Measurements from ENCODE around the gene PRCD.
A peak's percentile ranks its signal among the peaks of the same experiment; 100 is the strongest.

PRCD gene

GRCh38 chr17:76540381-76541300 is 797 bp downstream of the PRCD start:
- peak; percentile 87 for DNase-seq (ENCODE audit: low read depth)

DNA sequence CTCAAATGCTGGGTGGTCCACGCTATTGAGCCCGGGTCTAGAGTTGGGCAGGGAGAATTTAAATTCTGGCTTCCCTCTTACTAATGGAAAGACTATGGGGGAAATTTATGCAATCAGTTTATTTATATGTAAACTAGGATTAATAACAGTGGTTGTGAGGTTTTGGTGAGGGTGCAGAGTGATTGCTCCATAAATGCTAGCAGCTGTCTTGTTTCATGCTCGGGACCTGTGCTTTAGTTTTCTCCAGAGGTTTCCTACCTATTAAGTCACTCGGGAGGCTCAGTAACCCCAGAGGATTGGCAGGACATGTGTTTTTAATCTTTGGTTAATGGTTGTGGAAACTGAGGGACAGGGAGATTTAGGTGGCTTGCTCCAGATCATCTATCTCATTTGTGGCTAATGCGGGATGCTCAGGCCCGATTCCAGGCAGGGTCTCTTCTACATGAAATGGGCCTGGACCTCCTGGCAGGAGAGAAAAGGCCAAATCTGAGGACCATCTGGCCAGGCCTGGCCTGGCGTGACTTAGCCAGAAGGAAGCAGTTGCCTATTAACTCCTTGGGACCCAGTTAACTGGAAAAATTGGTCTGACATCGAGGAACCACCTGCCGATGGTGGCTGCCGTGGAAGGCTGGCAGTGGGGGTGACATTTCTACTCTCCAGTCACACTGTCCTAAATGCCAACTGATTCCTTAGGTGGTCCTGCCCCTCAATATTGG is 2.1 kb downstream of the PRCD start:
- DNase-seq (ENCODE audit: low read depth) = no peak

GRCh38 chr17:76542566-76542971 is 2.7 kb downstream of the PRCD start:
- DNase-seq (ENCODE audit: low read depth) = no peak

DNA sequence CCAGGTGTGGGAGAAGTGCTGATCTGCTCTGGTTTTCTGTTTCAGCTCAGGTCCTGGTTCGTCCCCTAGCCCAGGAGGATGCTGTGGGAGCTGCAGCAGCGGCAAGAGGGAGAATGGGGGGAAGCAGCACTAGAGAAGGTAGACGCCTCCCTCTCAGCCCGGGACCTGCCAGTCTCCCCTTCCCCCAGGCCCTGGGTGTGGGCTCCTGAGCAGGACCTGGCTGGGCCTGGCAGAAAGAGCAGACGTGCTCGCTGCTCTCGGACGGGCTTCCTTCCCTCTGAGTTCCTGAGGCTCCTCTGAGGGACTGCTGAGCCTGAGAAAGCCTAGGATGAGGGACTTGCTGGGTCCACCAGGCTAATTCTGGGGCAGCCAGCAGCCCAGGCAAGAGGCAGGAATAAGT is 3.1 kb downstream of the PRCD start:
- DNase-seq (ENCODE audit: low read depth) = no peak

- DNase-seq (ENCODE audit: low read depth) = no peak
Measured at GRCh38 chr17:76543482-76543825, 3.6 kb downstream of the PRCD start.

DNA sequence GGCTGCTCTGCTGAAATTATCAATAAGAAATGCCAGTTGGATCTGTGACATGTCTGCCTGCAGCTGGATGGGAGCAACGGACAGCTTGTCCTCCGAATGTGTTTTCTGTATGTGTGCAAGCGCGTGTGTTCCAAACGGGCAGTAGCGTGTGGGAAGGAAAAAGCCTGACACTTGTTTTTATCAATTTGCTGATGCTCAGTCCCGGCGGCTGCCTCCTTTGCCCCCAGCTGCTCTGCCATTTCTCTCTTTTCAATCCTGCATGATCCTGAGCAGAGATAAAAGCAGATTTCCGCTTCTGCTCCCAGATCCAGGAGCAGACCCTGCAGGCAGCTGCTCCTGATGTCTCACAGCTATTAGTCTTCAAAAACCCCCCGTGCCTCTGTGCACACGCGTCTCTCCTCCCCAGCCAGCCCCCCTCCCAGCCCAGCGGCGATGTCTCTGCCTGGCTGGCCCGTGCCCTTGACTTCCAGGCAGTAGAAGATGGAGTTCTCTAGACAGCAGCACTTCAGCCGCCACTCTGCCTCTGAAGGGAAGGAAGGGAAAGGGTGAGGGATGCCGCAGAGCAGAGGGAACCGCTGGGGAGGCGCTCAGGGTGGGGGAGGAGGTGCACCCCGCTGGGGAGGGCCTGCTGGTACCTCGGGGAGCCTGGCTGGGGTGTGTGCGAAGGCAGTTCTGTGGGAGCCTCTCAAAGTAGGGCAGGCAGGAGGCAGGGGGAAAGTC is 4.1 kb downstream of the PRCD start:
- DNase-seq (ENCODE audit: low read depth) = no peak

- DNase-seq (ENCODE audit: low read depth) = no peak
Measured at GRCh38 chr17:76544546-76545365, 4.9 kb downstream of the PRCD start.

DNA sequence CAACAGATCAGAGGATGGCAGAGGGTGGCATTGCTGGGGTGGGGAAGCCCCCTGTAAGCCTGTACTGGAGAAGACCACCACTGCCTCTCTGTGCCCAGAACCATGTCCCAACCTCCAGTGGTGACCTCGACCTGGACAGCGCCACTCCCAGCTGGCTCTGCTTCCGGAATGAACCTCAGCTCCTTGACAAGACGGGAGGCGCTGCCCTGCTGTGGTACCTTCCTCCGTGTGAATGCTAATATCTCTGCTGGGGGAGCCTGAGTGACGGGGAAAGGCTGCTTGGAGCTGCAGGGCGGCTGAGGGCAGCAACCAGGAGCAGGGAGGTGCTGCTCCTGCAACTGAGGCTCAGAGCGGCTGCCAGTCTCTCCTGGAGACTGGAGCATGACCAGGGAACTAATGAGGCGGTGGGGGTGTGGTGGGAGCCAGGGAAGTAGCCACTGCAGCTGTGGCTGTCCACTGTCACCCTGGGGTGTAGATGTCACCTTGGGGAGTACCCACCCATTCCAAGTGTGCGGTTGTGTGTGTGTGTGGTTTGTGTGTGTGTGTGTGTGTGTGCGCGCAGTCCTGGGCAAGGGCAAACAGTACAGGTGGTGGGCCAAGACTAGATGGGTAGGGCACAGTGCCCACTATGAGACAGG is 6.2 kb downstream of the PRCD start:
- no peak for DNase-seq (ENCODE audit: low read depth)

GRCh38 chr17:76546556-76547182 is 6.8 kb downstream of the PRCD start:
- peak; percentile 71 for DNase-seq (ENCODE audit: low read depth)

- peak; percentile 59 for DNase-seq (ENCODE audit: low read depth)
Measured at GRCh38 chr17:76547183-76547641, 7.4 kb downstream of the PRCD start.

- DNase-seq (ENCODE audit: low read depth) = no peak
Measured at GRCh38 chr17:76547642-76548202, 7.9 kb downstream of the PRCD start.

- DNase-seq (ENCODE audit: low read depth) = no peak
Measured at GRCh38 chr17:76548378-76549214, 8.8 kb downstream of the PRCD start.

GRCh38 chr17:76549215-76549518 is 9.3 kb downstream of the PRCD start:
- no peak for DNase-seq (ENCODE audit: low read depth)

DNA sequence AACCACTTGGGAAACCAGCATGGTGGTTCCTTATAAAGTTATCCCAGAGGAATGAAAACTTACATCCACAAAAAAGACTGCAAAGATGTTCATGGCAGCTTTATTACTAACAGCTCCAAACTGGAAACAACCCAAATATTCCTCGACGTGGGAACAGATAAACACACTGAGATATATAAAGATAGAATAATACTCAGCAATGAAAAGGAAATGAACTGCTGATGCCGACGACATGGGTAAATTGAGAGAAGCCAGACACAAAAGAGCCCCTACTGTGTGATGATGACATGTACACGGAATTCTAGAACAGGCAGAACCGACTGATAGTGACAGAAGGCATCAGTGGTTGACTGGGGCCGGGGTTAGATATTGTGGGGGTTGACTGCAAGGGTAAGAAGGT is 9.7 kb downstream of the PRCD start:
- no peak for DNase-seq (ENCODE audit: low read depth)

- peak; percentile 62 for DNase-seq (ENCODE audit: low read depth)
Measured at GRCh38 chr17:76550712-76551615, 11.1 kb downstream of the PRCD start.

GRCh38 chr17:76551685-76552084 is 11.8 kb downstream of the PRCD start:
- no peak for DNase-seq (ENCODE audit: low read depth)

GRCh38 chr17:76553178-76553908 is 13.5 kb downstream of the PRCD start:
- no peak for DNase-seq (ENCODE audit: low read depth)

GRCh38 chr17:76554131-76554530 is 14.3 kb downstream of the PRCD start:
- DNase-seq (ENCODE audit: low read depth) = no peak
